Astrocyte (in vitro differentiated cells and primary cell): ENCODE measurements around the gene CMIP. TPM values are rescaled to one million over a fixed set of nuclear protein-coding genes. Genes with fewer than 3 reads are reported as not detected.

Source experiments
- DNase-seq: peaks from one replicate; pipeline ENCODE4 v3.0.0-alpha.2; 2010; ENCODE audit warnings: low read depth
- FAIRE-seq: peaks from 2 replicates; lab custom pipeline; 2011; peaks lifted over from hg19 to GRCh38; lab: Jason Lieb, UNC
- H2AFZ ChIP-seq: 2 replicates; pipeline ENCODE4 v1.6.0; 2012; ENCODE audit warnings: low read depth, low read length, inconsistent platforms
- H3K27ac ChIP-seq: 2 replicates; pipeline ENCODE4 v1.5.1; 2011; ENCODE audit warnings: low read depth, low read length, inconsistent platforms
- H3K27me3 ChIP-seq: 2 replicates; pipeline ENCODE4 v1.6.0; 2011; ENCODE audit warnings: low read length, inconsistent platforms; ENCODE audit not compliant: insufficient read depth
- H3K36me3 ChIP-seq: 2 replicates; pipeline ENCODE4 v1.5.1; 2011; ENCODE audit warnings: low read length, inconsistent platforms; ENCODE audit not compliant: insufficient read depth
- H3K4me1 ChIP-seq: 2 replicates; pipeline ENCODE4 v1.5.1; 2011; ENCODE audit warnings: low read length, inconsistent platforms; ENCODE audit not compliant: insufficient read depth
- H3K4me2 ChIP-seq: 2 replicates; pipeline ENCODE4 v1.6.0; 2012; ENCODE audit warnings: low read length, inconsistent platforms
- H3K4me3 ChIP-seq: 2 replicates; pipeline ENCODE4 v1.5.1; 2011; ENCODE audit warnings: low read depth, mild to moderate bottlenecking, low read length, inconsistent platforms; ENCODE audit not compliant: insufficient read depth
- H3K79me2 ChIP-seq: 2 replicates; pipeline ENCODE4 v1.6.0; 2012; ENCODE audit warnings: mild to moderate bottlenecking, low read length, inconsistent platforms; ENCODE audit not compliant: insufficient read depth
- H3K9ac ChIP-seq: 2 replicates; pipeline ENCODE4 v1.6.0; 2012; ENCODE audit warnings: mild to moderate bottlenecking, low read length, inconsistent platforms
- H3K9me3 ChIP-seq: 2 replicates; pipeline ENCODE4 v1.5.1; 2012; ENCODE audit warnings: low read depth, mild to moderate bottlenecking, low read length, inconsistent platforms; ENCODE audit not compliant: insufficient read depth
- H4K20me1 ChIP-seq: 2 replicates; pipeline ENCODE4 v1.6.0; 2012; ENCODE audit warnings: low read length, inconsistent platforms; ENCODE audit not compliant: insufficient read depth
- H3K27ac Mint-ChIP-seq: one replicate; pipeline ENCODE4 v1.8.0; 2021; ENCODE audit warnings: mild to moderate bottlenecking, mixed read lengths; ENCODE audit not compliant: unreplicated experiment
- H3K27me3 Mint-ChIP-seq: one replicate; pipeline ENCODE4 v1.8.0; 2021; ENCODE audit warnings: low read depth, mixed read lengths; ENCODE audit not compliant: unreplicated experiment
- H3K36me3 Mint-ChIP-seq: one replicate; pipeline ENCODE4 v1.8.0; 2021; ENCODE audit warnings: low read depth, mixed read lengths; ENCODE audit not compliant: unreplicated experiment
- H3K4me1 Mint-ChIP-seq: one replicate; pipeline ENCODE4 v1.8.0; 2021; ENCODE audit warnings: low read depth, mixed read lengths; ENCODE audit not compliant: unreplicated experiment
- H3K4me3 Mint-ChIP-seq: one replicate; pipeline ENCODE4 v1.8.0; 2021; ENCODE audit warnings: mild to moderate bottlenecking, moderate library complexity, mixed read lengths; ENCODE audit not compliant: unreplicated experiment
- H3K9me3 Mint-ChIP-seq: one replicate; pipeline ENCODE4 v1.8.0; 2021; ENCODE audit warnings: mild to moderate bottlenecking, mixed read lengths; ENCODE audit not compliant: unreplicated experiment
- EZH2 ChIP-seq: IDR thresholded peaks from 2 replicates; pipeline ENCODE4 v1.6.1; 2012; ENCODE audit warnings: mild to moderate bottlenecking, low read length, inconsistent platforms; ENCODE audit not compliant: insufficient read depth
- total RNA-seq: library from RNA; stranded (reverse); gene quantifications from 2 replicates; pipeline ENCODE4 v1.2.1, GENCODE V29; 2021
- TF ChIP-seq, protein P1 (sequence below): IDR thresholded peaks from 2 replicates; pipeline ENCODE4 v1.5.1; 2011; ENCODE audit warnings: low read depth, mild to moderate bottlenecking, inconsistent platforms, low read length, moderate library complexity; ENCODE audit not compliant: insufficient read depth

Gene CMIP
- total RNA-seq, 1 donor from 2014 or later: 71.5 TPM

DNA sequence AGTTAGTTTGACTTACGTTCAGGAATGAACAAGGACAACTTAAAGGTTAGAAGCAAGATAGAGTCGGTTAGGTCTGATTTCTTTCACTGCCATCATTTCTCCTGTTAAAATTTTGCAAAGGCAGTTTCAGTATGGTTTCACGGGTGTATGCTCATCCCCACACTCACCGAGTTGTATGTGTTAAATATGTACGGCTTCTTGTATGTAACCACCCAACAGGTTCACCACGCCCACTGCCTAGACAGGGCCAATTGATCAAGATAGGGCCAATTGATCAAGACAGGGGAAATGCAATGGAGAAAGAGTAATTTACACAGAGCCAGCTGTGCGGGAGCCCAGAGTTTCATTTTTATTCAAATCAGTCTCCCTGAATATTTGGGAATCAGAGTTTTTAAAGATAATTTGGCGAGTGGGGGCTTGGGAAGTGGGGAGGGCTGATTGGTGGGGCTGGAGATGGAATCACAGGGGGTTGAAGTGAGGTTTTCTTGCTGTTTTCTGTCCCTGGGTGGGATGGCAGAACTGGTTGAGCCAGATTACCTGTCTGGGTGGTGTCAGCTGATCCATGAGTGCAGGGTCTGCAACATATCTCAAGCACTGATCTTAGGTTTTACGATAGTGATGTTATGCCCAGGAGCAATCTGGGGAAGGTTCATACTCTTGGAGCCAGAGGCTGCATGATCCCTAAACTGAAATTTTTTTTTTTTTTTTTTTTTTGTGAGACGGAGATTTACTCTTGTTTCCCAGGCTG, 272.0 kb downstream of the CMIP start:
- H3K79me2 ChIP-seq: no peaks in the 10 kb centered on the region
- Mint-ChIP-seq H3K27me3 (peaks cover 5% of the 10 kb centered on the region), H3K27ac (no peak overlapping the region), H3K9me3 (peaks cover 6% of the 10 kb centered on the region), H3K4me3 (no peak overlapping the region), H3K4me1 (peaks cover 3% of the 10 kb centered on the region), H3K36me3 (no peaks in the 10 kb centered on the region)
- H3K4me2 ChIP-seq: no peak overlapping the region
- H3K9me3 ChIP-seq: no peaks in the 10 kb centered on the region
- peaks cover 10% of the 10 kb centered on the region for H3K4me1 ChIP-seq
- no peak for DNase-seq
- no peaks in the 10 kb centered on the region for H3K27me3 ChIP-seq
- no peak overlapping the region for H3K27ac ChIP-seq
- TF ChIP-seq EZH2: no peak
- TF ChIP-seq, protein P1, sequence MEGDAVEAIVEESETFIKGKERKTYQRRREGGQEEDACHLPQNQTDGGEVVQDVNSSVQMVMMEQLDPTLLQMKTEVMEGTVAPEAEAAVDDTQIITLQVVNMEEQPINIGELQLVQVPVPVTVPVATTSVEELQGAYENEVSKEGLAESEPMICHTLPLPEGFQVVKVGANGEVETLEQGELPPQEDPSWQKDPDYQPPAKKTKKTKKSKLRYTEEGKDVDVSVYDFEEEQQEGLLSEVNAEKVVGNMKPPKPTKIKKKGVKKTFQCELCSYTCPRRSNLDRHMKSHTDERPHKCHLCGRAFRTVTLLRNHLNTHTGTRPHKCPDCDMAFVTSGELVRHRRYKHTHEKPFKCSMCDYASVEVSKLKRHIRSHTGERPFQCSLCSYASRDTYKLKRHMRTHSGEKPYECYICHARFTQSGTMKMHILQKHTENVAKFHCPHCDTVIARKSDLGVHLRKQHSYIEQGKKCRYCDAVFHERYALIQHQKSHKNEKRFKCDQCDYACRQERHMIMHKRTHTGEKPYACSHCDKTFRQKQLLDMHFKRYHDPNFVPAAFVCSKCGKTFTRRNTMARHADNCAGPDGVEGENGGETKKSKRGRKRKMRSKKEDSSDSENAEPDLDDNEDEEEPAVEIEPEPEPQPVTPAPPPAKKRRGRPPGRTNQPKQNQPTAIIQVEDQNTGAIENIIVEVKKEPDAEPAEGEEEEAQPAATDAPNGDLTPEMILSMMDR: no peak
- no peak for FAIRE-seq
- H3K4me3 ChIP-seq: no peak overlapping the region
- no peak overlapping the region for H2AFZ ChIP-seq
- no peaks in the 10 kb centered on the region for H4K20me1 ChIP-seq
- no peaks in the 10 kb centered on the region for H3K36me3 ChIP-seq
- H3K9ac ChIP-seq: no peak overlapping the region

- no peak for TF ChIP-seq EZH2
- TF ChIP-seq, protein P1: no peak
- Histone ChIP-seq H3K27me3 (no peaks in the 10 kb centered on the region), H3K4me1 (peaks cover 4% of the 10 kb centered on the region), H3K79me2 (no peaks in the 10 kb centered on the region), H2AFZ (no peak overlapping the region), H3K9me3 (no peaks in the 10 kb centered on the region), H4K20me1 (no peaks in the 10 kb centered on the region), H3K27ac (no peak overlapping the region), H3K4me3 (no peak overlapping the region), H3K36me3 (no peaks in the 10 kb centered on the region), H3K9ac (no peak overlapping the region), H3K4me2 (no peak overlapping the region)
- Mint-ChIP-seq H3K4me1 (no peaks in the 10 kb centered on the region), H3K27ac (no peak overlapping the region), H3K36me3 (no peaks in the 10 kb centered on the region), H3K4me3 (no peak overlapping the region), H3K9me3 (peaks cover 6% of the 10 kb centered on the region), H3K27me3 (peaks cover 5% of the 10 kb centered on the region)
- DNase-seq: no peak
- FAIRE-seq: no peak
Measured at GRCh38 chr16:81717662-81718189, 273.1 kb downstream of the CMIP start.

DNA sequence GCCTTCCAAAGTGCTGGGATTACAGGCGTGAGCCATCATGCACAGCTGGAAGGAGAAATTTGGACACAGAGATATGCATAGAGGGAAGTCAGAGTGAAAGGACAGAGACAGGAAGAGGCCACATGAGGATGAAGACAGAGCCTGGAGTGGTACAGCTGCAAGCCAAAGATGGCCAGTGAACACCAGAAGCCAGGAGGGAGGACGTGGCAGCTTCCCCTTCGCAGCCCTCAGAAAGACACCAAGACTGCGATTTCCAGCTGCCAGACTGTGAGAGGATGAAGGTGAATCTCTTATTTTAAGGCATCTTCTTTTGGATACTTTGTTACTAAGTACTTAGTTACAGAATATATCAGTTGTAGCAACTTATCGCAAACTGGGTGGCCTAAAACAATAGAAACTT, 274.0 kb downstream of the CMIP start:
- Mint-ChIP-seq H3K27ac (no peak overlapping the region), H3K4me1 (no peaks in the 10 kb centered on the region), H3K27me3 (peaks cover 5% of the 10 kb centered on the region), H3K36me3 (no peaks in the 10 kb centered on the region), H3K4me3 (no peak overlapping the region), H3K9me3 (peaks cover 6% of the 10 kb centered on the region)
- no peak for TF ChIP-seq EZH2
- TF ChIP-seq, protein P1: no peak
- H3K4me1 ChIP-seq: peaks cover 4% of the 10 kb centered on the region
- no peaks in the 10 kb centered on the region for H3K36me3 ChIP-seq
- no peaks in the 10 kb centered on the region for H3K27me3 ChIP-seq
- no peak for DNase-seq
- no peak overlapping the region for H2AFZ ChIP-seq
- H3K9ac ChIP-seq: no peak overlapping the region
- H3K79me2 ChIP-seq: no peaks in the 10 kb centered on the region
- H3K4me3 ChIP-seq: no peak overlapping the region
- H3K9me3 ChIP-seq: no peaks in the 10 kb centered on the region
- no peak overlapping the region for H3K4me2 ChIP-seq
- FAIRE-seq: no peak
- H3K27ac ChIP-seq: no peak overlapping the region
- H4K20me1 ChIP-seq: no peaks in the 10 kb centered on the region
